ENCODE measurements around the gene LOX.

The LOX gene

DNA sequence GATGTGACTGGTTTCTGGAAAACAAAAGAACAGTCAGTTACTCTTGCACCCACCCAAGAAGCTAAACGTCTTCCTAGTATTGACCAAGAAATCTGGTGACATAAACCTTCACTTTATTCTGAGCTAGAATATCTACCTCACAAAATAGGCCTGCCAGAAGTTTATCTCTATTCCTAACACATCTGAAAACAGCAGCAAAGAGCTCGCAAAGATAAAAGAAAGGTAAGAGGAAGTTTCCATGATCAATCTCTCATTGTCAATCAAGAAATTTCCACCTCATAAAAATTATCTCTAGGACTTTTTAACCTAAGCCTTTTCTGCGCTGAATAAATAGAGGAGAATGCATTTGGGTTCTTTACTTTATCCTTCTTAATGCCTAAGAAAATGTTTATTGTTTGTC is 34.0 kb upstream of the LOX start:
- CTCF ChIA-PET, result interaction anchor here (0.5 kb wide), 1 partner anchor 159 kb away, joined by 3 read pairs; no protein-coding TSS in a partner anchor
- POLR2A ChIA-PET (ENCODE audit: low non-redundant PET), result no interaction called here
- TF ChIP-seq, protein P1, sequence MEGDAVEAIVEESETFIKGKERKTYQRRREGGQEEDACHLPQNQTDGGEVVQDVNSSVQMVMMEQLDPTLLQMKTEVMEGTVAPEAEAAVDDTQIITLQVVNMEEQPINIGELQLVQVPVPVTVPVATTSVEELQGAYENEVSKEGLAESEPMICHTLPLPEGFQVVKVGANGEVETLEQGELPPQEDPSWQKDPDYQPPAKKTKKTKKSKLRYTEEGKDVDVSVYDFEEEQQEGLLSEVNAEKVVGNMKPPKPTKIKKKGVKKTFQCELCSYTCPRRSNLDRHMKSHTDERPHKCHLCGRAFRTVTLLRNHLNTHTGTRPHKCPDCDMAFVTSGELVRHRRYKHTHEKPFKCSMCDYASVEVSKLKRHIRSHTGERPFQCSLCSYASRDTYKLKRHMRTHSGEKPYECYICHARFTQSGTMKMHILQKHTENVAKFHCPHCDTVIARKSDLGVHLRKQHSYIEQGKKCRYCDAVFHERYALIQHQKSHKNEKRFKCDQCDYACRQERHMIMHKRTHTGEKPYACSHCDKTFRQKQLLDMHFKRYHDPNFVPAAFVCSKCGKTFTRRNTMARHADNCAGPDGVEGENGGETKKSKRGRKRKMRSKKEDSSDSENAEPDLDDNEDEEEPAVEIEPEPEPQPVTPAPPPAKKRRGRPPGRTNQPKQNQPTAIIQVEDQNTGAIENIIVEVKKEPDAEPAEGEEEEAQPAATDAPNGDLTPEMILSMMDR (conservative IDR thresholded peaks at IDR 0.05; ENCODE audit: low read depth), result no peak
- no peak for DNase-seq (ENCODE audit: low spot score)
- H3K27ac ChIP-seq, result no peak overlapping the region

DNA sequence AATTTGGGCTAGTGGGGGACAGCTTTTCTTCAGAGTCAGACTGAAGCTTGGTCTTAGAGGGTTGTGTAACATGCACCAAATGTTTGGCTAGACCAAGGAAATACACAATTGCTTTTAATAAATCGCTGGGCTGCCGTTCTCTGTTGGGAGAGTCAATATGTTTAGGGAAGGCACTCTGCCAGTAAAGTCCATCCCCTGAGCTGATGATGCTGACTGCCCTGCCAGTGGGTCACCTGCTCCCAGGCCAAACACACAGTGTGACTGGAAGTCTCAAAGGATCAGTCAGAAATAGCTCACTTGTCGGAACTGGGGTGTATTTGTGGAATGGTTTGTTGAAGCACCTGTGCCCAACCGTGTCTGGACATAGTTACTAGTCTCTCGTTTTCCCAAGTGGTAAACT is 33.4 kb upstream of the LOX start:
- POLR2A ChIA-PET (ENCODE audit: low non-redundant PET), result no interaction called here
- H3K27ac ChIP-seq, result no peak overlapping the region
- TF ChIP-seq, protein P1 (conservative IDR thresholded peaks at IDR 0.05; ENCODE audit: low read depth), result no peak
- no peak for DNase-seq (ENCODE audit: low spot score)
- CTCF ChIA-PET, result interaction anchor here (0.5 to 1.6 kb wide), 2 partner anchors 10 to 160 kb away, joined by 3 to 6 read pairs; no protein-coding TSS in a partner anchor

DNA sequence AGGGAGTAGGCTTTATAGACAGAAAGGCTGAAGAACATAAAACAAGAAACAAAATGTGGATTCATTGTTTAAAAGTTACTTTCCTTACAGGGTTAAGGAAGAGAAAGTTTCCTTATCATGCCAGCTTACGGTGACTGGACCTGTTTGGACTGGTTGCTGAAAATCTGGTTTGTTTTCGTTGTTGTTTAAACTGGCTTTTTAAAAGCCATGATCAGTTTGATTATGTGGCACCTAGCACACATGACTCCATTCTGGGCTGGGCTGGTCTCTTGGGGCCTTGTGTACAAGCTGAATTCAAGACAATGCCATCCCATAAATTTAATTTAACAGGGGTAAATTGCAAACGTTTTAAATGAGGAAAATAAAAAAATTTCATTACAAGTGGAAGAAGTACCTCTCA is 32.9 kb upstream of the LOX start:
- ChIA-PET CTCF (interaction anchor here (0.7 to 1.6 kb wide), 2 partner anchors 9 to 577 kb away, joined by 3 to 6 read pairs; no protein-coding TSS in a partner anchor), POLR2A (ENCODE audit: low non-redundant PET) (no interaction called here)
- TF ChIP-seq, protein P1 (conservative IDR thresholded peaks at IDR 0.05; ENCODE audit: low read depth), result no peak
- no peak for DNase-seq (ENCODE audit: low spot score)
- H3K27ac ChIP-seq, result no peak overlapping the region

DNA sequence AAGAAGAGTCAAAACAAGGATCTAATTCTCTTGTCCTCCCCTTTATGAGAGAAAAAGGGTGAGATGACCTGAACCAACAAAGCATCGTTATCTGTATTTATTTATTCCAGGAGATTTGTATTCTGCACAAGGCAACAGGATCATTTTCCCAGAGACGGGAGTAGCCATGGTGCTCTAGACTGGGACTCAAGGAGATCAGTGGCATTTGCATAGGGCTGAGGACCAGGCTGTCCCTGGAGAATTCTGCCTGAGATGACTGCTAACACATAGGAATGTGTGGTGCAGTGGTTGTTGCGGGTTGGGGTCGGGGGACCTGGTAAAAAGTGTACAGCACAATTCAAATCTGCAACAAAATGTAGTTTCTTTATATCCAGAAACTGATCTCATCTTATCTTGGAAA is 29.0 kb upstream of the LOX start:
- CTCF ChIA-PET, result no interaction called here
- DNase-seq (ENCODE audit: low spot score), result no peak
- POLR2A ChIA-PET (ENCODE audit: low non-redundant PET), result no interaction called here
- TF ChIP-seq, protein P1 (conservative IDR thresholded peaks at IDR 0.05; ENCODE audit: low read depth), result no peak
- H3K27ac ChIP-seq, result no peak overlapping the region

GRCh38 chr5:122105909-122106308 is 27.9 kb upstream of the LOX start:
- no peak overlapping the region for H3K27ac ChIP-seq
- TF ChIP-seq, protein P1 (conservative IDR thresholded peaks at IDR 0.05; ENCODE audit: low read depth), result no peak
- DNase-seq (ENCODE audit: low spot score), result no peak
- CTCF ChIA-PET, result no interaction called here
- POLR2A ChIA-PET (ENCODE audit: low non-redundant PET), result no interaction called here

GRCh38 chr5:122102825-122103224 is 24.8 kb upstream of the LOX start:
- TF ChIP-seq, protein P1 (conservative IDR thresholded peaks at IDR 0.05; ENCODE audit: low read depth), result no peak
- DNase-seq (ENCODE audit: low spot score), result no peak
- POLR2A ChIA-PET (ENCODE audit: low non-redundant PET), result no interaction called here
- CTCF ChIA-PET, result interaction anchor here (1.0 kb wide), 1 partner anchor 26 kb away, joined by 3 read pairs; no protein-coding TSS in a partner anchor
- no peak overlapping the region for H3K27ac ChIP-seq
